ENCODE data around the gene FHAD1. TPM values are rescaled to one million over a fixed set of nuclear protein-coding genes. Genes with fewer than 3 reads are reported as not detected.

Gene FHAD1
- total and polyA plus RNA-seq, 4 donors, result under 0.01 to 0.13 (median 0.05) TPM; not detected in 1

GRCh38 chr1:15275921-15276683 lies 29.1 kb downstream of the FHAD1 start:
- Histone ChIP-seq H3K4me1 (ENCODE audit: control insufficient read depth in 4 of 4, insufficient read depth in 4 of 4, low read length in 3 of 4) (peaks cover 0 to 3% (median 1%) of the 10 kb centered on the region in 4 donors), H3K9me3 (ENCODE audit: control insufficient read depth in 4 of 4, low read length in 3 of 4) (no peaks in the 10 kb centered on the region), H3K9ac (ENCODE audit: low read depth in 1 of 2, low read length in 2 of 2) (no peak overlapping the region), H3K27me3 (ENCODE audit: control insufficient read depth in 4 of 4, insufficient read depth in 4 of 4, low read length in 3 of 4) (peaks cover 0 to 4% (median 0%) of the 10 kb centered on the region in 4 donors), H3K27ac (ENCODE audit: low read depth in 1 of 2, low read length in 2 of 2) (no peak overlapping the region), H3K36me3 (ENCODE audit: control insufficient read depth in 4 of 4, insufficient read depth in 3 of 4, low read depth in 1 of 4, low read length in 3 of 4) (no peaks in the 10 kb centered on the region), H3K4me3 (ENCODE audit: low read depth in 1 of 3, low read length in 3 of 3) (no peak overlapping the region)
- DNase-seq (ENCODE audit: low spot score), result no peak
- WGBS, result 89% methylated on average over 10 of the region's 10 CpGs
- TF ChIP-seq FOXA2 (IDR thresholded peaks at IDR 0.05) (no peak), ZBTB33 (IDR thresholded peaks at IDR 0.05) (no peak), RAD21 (IDR thresholded peaks at IDR 0.05) (no peak)

DNA sequence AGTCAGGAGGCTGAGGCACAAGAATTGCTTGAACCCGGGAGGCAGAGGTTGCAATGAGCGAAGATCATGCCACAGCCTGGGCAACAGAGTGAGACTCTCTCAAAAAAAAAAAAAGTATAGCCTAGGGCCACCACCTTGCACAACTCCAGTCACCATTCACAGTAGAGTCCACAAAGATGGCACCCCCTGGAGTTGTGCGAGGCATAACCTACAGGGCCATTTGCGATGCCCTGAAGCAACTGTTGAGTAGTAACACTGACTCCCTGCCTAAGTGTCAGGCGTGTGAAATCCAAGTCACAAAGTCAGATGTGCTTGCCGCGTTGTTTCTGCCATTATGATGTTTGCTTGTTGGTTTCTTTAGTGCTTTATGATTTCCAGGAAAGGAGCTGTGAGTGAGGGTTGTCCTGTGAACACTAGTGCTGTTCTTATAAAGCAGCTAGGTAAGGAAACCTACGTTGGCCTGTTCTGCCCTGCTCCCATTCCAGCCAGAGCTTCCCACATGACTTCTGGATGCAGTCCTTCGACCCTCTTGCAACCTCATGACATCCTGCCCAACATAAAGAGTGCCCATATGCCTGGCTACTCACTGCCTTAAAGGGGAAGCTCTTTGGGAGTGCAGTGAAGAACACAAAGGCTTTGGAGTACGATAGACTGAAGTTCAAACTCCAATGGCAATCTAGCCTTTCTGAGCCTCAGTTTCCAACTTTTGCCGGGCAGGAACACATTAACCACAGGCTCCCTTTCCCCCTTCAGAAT lies 29.8 kb downstream of the FHAD1 start:
- Histone ChIP-seq H3K9me3 (ENCODE audit: control insufficient read depth in 4 of 4, low read length in 3 of 4) (no peaks in the 10 kb centered on the region), H3K4me1 (ENCODE audit: control insufficient read depth in 4 of 4, insufficient read depth in 4 of 4, low read length in 3 of 4) (peaks cover 0 to 3% (median 1%) of the 10 kb centered on the region in 4 donors), H3K36me3 (ENCODE audit: control insufficient read depth in 4 of 4, insufficient read depth in 3 of 4, low read depth in 1 of 4, low read length in 3 of 4) (no peaks in the 10 kb centered on the region), H3K4me3 (ENCODE audit: low read depth in 1 of 3, low read length in 3 of 3) (no peak overlapping the region), H3K27ac (ENCODE audit: low read depth in 1 of 2, low read length in 2 of 2) (no peak overlapping the region), H3K27me3 (ENCODE audit: control insufficient read depth in 4 of 4, insufficient read depth in 4 of 4, low read length in 3 of 4) (peaks cover 0 to 4% (median 0%) of the 10 kb centered on the region in 4 donors), H3K9ac (ENCODE audit: low read depth in 1 of 2, low read length in 2 of 2) (no peak overlapping the region)
- DNase-seq (ENCODE audit: low spot score), result no peak
- WGBS, result 88% methylated on average over 11 of the region's 11 CpGs
- no peak for TF ChIP-seq GABPA (IDR thresholded peaks at IDR 0.05 in 1 of 2, conservative IDR thresholded peaks at IDR 0.05 in 1 of 2)
- TF ChIP-seq TAF1 (conservative IDR thresholded peaks at IDR 0.05), result no peak
- no peak for TF ChIP-seq JUND (IDR thresholded peaks at IDR 0.05)

DNA sequence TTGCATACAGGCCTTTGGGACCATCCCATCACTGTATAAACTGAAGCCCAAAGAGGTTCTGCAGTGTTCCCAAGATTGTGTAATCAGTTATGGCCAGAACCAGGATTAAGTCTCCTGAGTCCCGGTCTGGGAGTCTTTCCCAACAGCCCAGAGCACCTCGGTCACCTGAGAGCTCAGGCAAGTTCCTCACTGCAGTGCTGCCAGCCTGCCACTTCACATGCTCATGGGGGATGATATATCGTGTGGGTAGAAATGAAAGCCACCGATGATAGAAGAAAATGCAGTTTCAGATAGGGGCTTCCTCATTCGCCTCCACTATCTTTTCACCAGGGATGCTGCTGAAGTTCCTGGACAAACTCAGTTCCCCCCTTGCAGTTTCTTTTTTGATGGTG lies 30.4 kb downstream of the FHAD1 start:
- no peak for TF ChIP-seq ZBTB33 (IDR thresholded peaks at IDR 0.05)
- no peak for TF ChIP-seq HNF4A (conservative IDR thresholded peaks at IDR 0.05)
- 85% methylated on average over 5 of the region's 5 CpGs for WGBS
- Histone ChIP-seq H3K4me3 (ENCODE audit: low read depth in 1 of 3, low read length in 3 of 3) (no peak overlapping the region), H3K9ac (ENCODE audit: low read depth in 1 of 2, low read length in 2 of 2) (no peak overlapping the region), H3K4me1 (ENCODE audit: control insufficient read depth in 4 of 4, insufficient read depth in 4 of 4, low read length in 3 of 4) (peaks cover 0 to under 1% (median under 1%) of the 10 kb centered on the region in 4 donors), H3K27ac (ENCODE audit: low read depth in 1 of 2, low read length in 2 of 2) (no peak overlapping the region), H3K36me3 (ENCODE audit: control insufficient read depth in 4 of 4, insufficient read depth in 3 of 4, low read depth in 1 of 4, low read length in 3 of 4) (no peaks in the 10 kb centered on the region), H3K27me3 (ENCODE audit: control insufficient read depth in 4 of 4, insufficient read depth in 4 of 4, low read length in 3 of 4) (peaks cover 0 to 4% (median 0%) of the 10 kb centered on the region in 4 donors), H3K9me3 (ENCODE audit: control insufficient read depth in 4 of 4, low read length in 3 of 4) (no peaks in the 10 kb centered on the region)
- DNase-seq (ENCODE audit: low spot score), result no peak

All from liver (tissue), 9 donors.